ENCODE measurements around the gene HSDL2. TPM values are rescaled to one million over a fixed set of nuclear protein-coding genes. Genes with fewer than 3 reads are reported as not detected.

The HSDL2 gene
- total RNA-seq, 1 experiment from 2014 or later = 37.0 TPM

DNA sequence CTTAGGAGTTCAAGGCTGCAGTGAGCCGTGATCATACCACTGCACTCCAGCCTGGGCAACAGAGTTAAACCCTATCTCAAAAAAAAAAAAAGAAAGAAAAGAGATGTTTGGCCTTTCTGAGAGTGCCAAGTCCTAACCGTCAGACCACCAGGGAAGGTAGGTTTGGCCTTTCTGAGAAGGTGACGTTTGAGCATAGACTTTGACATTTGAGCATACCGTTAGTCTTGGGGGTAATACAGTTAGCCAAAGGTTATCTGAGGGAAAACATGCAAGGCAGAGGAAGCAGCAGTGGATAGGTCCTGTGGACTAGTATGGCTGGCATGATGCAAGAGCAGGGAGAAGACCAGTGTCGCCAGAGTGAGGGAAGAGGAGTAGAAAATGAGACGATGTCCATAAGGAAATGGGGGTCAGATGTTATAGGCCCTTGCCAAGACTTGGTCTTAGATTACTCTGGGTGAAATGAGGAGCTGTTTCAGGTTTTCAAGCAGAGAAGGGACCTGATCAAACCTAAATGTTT lies 50.2 kb downstream of the HSDL2 start:
- Histone ChIP-seq H3K4me3 (ENCODE audit: low read length) (no peak overlapping the region), H3K9me2 (replicated peaks; ENCODE audit: low read length) (no peaks in the 10 kb centered on the region), H3K4me1 (ENCODE audit: insufficient read depth, low read length) (peaks cover 9% of the 10 kb centered on the region; the same call in 1 of the 2 replicates), H3F3A (ENCODE audit: low read length, unreplicated experiment) (no peaks in the 10 kb centered on the region), H3K27me3 (ENCODE audit: low read length) (no peaks in the 10 kb centered on the region), H3K9me3 (ENCODE audit: low read length) (no peaks in the 10 kb centered on the region), H3K79me2 (ENCODE audit: low read length) (no peaks in the 10 kb centered on the region), H3K27ac (ENCODE audit: low read length) (no peak overlapping the region), H3K36me3 (ENCODE audit: low read depth, low read length) (peaks cover 3% of the 10 kb centered on the region; the same call in 1 of the 2 replicates), H2AFZ (ENCODE audit: low read length) (no peak overlapping the region), H3K4me2 (ENCODE audit: low read length) (no peak overlapping the region), H3K9ac (ENCODE audit: low read length) (no peak overlapping the region), H4K20me1 (ENCODE audit: low read length) (no peaks in the 10 kb centered on the region)
- ATAC-seq = no peak
- no peak for DNase-seq
- CTCF ChIA-PET = no interaction called here
- intact Hi-C loops (cut with micrococcal nuclease) = no loop called here
- BruUV-seq (replicated peaks) = no TSS peak
- TF ChIP-seq EZH2phosphoT487 (IDR thresholded peaks at IDR 0.05; ENCODE audit: borderline replicate concordance, low read length) = no peak
- TF ChIP-seq EZH2 (IDR thresholded peaks at IDR 0.05; ENCODE audit: low read length, unreplicated experiment) = no peak
- TF ChIP-seq, protein P1, sequence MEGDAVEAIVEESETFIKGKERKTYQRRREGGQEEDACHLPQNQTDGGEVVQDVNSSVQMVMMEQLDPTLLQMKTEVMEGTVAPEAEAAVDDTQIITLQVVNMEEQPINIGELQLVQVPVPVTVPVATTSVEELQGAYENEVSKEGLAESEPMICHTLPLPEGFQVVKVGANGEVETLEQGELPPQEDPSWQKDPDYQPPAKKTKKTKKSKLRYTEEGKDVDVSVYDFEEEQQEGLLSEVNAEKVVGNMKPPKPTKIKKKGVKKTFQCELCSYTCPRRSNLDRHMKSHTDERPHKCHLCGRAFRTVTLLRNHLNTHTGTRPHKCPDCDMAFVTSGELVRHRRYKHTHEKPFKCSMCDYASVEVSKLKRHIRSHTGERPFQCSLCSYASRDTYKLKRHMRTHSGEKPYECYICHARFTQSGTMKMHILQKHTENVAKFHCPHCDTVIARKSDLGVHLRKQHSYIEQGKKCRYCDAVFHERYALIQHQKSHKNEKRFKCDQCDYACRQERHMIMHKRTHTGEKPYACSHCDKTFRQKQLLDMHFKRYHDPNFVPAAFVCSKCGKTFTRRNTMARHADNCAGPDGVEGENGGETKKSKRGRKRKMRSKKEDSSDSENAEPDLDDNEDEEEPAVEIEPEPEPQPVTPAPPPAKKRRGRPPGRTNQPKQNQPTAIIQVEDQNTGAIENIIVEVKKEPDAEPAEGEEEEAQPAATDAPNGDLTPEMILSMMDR (conservative IDR thresholded peaks at IDR 0.05; ENCODE audit: low read depth, low read length) = no peak
- POLR2A ChIA-PET (ENCODE audit: unreplicated experiment) = no interaction called here

DNA sequence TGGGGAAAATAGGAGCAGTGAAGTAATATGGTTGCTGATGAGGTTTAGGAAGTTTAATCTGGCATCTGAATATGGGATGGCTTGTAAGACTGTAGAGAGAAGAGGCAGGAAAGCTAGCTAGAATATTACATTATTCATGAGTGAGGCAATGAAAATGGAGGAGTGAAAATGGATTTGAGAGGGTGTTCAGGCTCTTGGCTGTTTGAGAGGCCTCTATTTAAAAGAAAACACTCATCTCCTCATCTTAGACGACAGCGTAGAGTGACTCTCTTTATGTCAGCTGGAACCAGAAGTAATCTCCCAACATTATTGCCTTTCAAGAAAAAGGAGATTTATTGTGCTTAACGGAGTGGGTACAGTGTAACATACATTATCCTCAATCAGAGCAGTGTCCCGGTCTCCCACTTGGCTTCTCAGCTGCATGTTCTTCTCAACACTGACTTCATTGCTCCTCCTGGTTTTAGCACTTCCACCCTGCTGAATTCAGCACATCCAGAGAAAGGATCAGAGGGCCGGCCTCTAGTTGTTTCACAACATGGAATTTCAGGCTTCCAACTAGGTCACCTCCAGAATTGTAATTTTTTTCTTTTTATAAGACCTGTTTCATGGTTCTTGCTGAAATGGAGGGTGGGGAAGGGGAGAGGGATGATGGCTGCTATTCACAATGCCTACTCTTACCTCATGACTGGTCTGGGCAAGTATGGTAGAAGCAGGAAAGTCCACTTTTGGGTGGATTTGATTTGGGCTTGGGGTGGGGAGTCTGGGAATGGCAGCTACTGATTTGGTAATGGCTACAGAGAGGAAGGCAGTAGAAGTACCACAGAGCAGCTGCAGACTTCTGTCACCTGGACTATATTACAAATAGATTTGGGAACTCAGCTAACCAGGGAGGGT lies 53.8 kb downstream of the HSDL2 start:
- Histone ChIP-seq H4K20me1 (ENCODE audit: low read length) (no peaks in the 10 kb centered on the region), H3K9me3 (ENCODE audit: low read length) (no peaks in the 10 kb centered on the region), H2AFZ (ENCODE audit: low read length) (no peak overlapping the region), H3F3A (ENCODE audit: low read length, unreplicated experiment) (no peaks in the 10 kb centered on the region), H3K79me2 (ENCODE audit: low read length) (no peaks in the 10 kb centered on the region), H3K27me3 (ENCODE audit: low read length) (no peaks in the 10 kb centered on the region), H3K4me3 (ENCODE audit: low read length) (no peak overlapping the region), H3K36me3 (ENCODE audit: low read depth, low read length) (peaks cover 3% of the 10 kb centered on the region; the same call in 1 of the 2 replicates), H3K9ac (ENCODE audit: low read length) (no peak overlapping the region), H3K4me2 (ENCODE audit: low read length) (no peak overlapping the region), H3K27ac (ENCODE audit: low read length) (no peak overlapping the region), H3K4me1 (ENCODE audit: insufficient read depth, low read length) (peaks cover 9% of the 10 kb centered on the region; the same call in 1 of the 2 replicates), H3K9me2 (replicated peaks; ENCODE audit: low read length) (no peaks in the 10 kb centered on the region)
- ChIA-PET POLR2A (ENCODE audit: unreplicated experiment) (no interaction called here), CTCF (no interaction called here)
- TF ChIP-seq EZH2phosphoT487 (IDR thresholded peaks at IDR 0.05; ENCODE audit: borderline replicate concordance, low read length) (no peak), EZH2 (IDR thresholded peaks at IDR 0.05; ENCODE audit: low read length, unreplicated experiment) (no peak)
- TF ChIP-seq, protein P1 (conservative IDR thresholded peaks at IDR 0.05; ENCODE audit: low read depth, low read length) = no peak
- DNase-seq (no peak), ATAC-seq (no peak)
- intact Hi-C loops (cut with micrococcal nuclease) = no loop called here
- no TSS peak for BruUV-seq (replicated peaks)

DNA sequence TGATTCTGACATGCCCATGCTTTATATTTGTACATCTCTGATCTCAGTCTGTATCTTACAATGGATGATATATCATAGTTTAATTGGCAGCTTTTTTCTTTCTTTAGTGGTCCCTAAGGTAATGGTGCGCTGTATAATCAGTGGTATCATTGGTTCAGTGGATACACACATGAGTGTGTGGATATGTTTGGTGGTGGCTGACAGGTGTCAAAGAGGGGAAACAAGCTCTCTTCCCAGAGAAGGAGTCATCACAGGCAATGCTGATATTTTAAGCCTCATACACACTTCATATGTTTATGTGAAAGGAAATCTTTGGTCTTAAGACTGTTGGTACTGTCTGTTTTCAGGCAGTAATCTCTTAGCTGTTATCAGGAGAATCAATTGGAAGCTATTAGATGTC lies 54.6 kb downstream of the HSDL2 start:
- H3K9ac ChIP-seq (ENCODE audit: low read length) = no peak overlapping the region
- intact Hi-C loops (cut with micrococcal nuclease) = no loop called here
- no peak overlapping the region for H3K4me3 ChIP-seq (ENCODE audit: low read length)
- no peaks in the 10 kb centered on the region for H4K20me1 ChIP-seq (ENCODE audit: low read length)
- no TSS peak for BruUV-seq (replicated peaks)
- no peak overlapping the region for H2AFZ ChIP-seq (ENCODE audit: low read length)
- no peaks in the 10 kb centered on the region for H3K79me2 ChIP-seq (ENCODE audit: low read length)
- no peaks in the 10 kb centered on the region for H3K9me3 ChIP-seq (ENCODE audit: low read length)
- ChIA-PET CTCF (no interaction called here), POLR2A (ENCODE audit: unreplicated experiment) (no interaction called here)
- no peaks in the 10 kb centered on the region for H3F3A ChIP-seq (ENCODE audit: low read length, unreplicated experiment)
- no peaks in the 10 kb centered on the region for H3K9me2 ChIP-seq (replicated peaks; ENCODE audit: low read length)
- H3K4me1 ChIP-seq (ENCODE audit: insufficient read depth, low read length) = peaks cover 9% of the 10 kb centered on the region; the same call in 1 of the 2 replicates
- no peaks in the 10 kb centered on the region for H3K27me3 ChIP-seq (ENCODE audit: low read length)
- H3K36me3 ChIP-seq (ENCODE audit: low read depth, low read length) = no peaks in the 10 kb centered on the region
- H3K4me2 ChIP-seq (ENCODE audit: low read length) = no peak overlapping the region
- TF ChIP-seq EZH2 (IDR thresholded peaks at IDR 0.05; ENCODE audit: low read length, unreplicated experiment) = no peak
- TF ChIP-seq, protein P1 (conservative IDR thresholded peaks at IDR 0.05; ENCODE audit: low read depth, low read length) = no peak
- no peak for TF ChIP-seq EZH2phosphoT487 (IDR thresholded peaks at IDR 0.05; ENCODE audit: borderline replicate concordance, low read length)
- no peak for ATAC-seq
- DNase-seq = no peak
- no peak overlapping the region for H3K27ac ChIP-seq (ENCODE audit: low read length)

Measured in PC-3 (cell line).